HG02943 (cell line): Measurements from ENCODE around the gene DNPH1.

Source experiments
- ATAC-seq: cut with Tn5 transposase; IDR thresholded peaks from one replicate; pipeline ENCODE4 v1.9.1; 2021; ENCODE audit warnings: mild to moderate bottlenecking, low read depth, moderate library complexity; ENCODE audit not compliant: unreplicated experiment

Gene DNPH1

DNA sequence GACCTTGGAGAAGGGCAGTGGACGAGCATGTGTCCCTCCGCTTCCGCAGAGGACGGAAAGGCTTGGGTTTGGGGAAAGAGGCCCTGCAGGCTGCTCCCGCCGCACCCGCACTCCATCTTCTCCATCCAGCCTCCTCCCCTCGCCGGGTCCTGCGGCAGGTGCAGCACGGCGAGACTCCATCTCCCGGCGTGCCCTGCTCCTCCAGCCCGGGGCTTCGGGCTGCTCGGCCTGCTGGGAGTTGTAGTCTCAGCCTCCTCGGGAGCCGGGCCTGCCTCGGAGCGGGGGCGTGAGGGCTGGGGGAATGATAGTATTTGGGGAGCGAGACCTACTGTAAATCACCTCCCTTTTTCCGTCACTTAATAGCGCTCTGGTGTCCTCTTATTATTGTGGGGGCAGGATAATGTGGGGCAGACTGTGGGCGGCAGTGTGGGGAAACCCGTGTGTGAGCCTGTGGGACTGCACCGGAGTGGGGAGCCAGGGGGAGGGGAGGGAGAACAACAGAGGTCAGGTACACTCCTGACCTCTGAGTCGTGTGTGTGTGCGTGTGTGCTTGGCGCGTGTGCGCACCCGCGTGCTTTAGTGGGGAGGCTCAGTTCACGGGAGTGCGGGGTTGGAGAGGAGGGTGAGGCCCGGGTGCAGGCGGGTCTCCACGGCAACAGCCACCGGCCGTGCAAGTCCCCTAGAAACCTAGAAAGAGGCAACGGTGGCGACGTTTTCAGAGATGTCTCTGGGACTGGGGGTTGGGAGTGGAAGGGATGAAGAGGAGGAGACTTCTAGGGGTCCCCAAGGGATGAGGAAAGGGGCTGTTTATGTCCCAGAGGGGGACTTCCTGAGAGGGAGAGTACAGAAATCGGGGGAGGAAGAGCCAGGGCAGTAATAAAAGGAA, 18.1 kb upstream of the DNPH1 start:
- peak; percentile 75 for ATAC-seq

DNA sequence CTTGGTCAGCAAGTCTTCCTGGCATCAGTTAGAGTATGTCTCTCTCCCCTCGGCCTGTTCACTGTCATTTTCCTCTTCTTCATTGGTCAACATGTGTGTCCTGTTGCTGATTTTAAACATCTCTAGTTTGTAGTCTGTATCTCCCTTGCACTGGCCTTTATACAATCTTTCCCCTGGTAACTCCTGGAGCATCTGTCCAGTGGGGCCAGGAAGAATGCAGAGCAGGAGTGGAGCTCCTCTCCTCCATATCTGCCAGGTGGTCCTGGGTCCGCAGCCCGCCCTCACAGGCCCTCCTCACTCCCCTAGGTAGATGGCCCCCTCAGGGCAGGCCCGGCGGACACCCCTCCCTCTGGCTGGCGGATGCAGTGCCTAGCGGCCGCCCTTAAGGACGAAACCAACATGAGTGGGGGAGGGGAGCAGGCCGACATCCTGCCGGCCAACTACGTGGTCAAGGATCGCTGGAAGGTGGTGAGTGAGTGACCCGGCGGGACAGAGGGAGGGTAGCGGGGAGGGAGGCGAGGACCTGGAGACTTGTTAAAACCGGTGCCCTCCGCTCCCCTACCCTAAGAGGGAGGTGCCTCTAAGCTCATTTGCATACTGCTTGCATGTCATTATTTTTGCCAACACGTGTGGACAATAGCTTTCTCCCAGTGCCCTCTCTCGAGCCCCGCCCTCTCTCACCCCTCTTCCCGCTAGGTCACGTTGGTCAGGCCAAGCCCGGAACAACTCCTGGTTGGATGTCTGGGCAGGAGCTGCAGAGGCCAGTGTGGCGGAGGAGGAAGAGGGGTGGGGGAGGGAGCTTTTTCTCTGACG, 17.2 kb upstream of the DNPH1 start:
- ATAC-seq, result peak; percentile 45

DNA sequence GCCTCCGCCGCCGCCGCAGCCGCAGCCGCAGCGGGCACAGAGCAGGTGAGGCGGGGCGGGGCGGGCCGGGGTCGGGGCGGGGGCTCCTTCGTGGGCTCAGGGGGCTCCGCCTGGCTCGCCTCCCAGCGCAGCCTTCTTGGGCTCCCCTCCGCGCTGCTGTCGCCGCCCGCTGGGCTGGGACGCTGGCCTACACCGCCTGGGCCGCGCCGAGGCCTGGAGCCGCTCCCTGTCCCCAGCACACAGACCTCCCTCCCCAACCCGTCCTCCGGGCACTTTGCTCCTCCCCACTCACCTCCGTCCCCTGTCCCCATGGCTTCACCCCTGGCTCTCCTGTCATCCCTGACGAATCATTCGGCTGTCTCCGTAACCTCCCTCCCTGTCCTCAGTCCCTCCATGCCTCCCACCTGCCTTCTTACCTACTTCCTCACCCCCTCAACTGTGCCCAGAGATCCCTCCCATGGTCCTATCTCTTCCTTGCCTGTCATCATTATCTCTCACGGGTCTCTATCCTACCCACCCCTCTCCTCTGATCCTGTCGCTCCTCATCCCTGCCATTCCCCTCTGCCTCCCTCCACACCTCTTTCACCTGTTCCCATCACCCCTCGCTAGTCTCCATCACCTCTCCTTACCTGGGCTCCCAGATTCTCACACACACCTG, 14.5 kb upstream of the DNPH1 start:
- no peak for ATAC-seq

DNA sequence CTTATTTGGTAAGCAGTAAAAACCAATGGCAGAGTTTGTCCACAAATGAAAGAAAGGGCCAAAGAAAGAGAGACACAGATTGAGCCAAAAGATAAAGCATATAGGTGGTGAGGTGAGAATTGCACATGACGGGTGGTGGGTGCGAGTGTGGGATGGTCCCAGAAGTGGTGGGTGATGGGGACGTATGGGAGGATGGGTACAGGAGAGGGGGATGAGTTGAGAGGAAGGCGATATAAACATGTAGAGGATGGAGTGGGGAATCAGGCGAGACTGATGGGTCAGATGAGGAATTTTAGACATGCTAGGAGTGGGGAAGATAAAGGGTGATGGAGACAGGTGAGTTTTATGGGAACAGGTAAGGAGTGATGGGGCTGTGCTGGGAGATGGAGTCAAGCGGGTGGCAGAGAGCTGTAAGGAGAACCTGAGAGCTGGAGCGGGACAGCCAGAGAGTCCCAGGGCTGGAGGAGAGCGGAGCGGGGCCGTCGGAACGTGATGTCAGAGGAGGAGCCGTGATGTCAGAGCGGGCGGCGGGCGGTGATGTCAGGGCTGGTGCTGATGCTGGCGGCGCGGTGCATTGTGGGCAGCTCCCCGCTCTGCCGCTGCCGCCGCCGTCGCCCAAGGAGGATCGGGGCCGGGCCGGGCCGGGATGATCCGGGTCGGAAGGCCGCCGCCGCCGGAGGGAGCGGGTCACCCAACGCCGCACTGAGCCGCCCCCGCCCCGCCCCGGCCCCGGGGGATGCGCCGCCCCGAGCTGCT, 13.8 kb upstream of the DNPH1 start, which contains the start of gene TTBK1:
TTBK1 (plus strand) TSS at position 574 of the 756 bp plus-strand sequence. CDS start 3,180 bp downstream, outside the sequence.
- no peak for ATAC-seq

DNA sequence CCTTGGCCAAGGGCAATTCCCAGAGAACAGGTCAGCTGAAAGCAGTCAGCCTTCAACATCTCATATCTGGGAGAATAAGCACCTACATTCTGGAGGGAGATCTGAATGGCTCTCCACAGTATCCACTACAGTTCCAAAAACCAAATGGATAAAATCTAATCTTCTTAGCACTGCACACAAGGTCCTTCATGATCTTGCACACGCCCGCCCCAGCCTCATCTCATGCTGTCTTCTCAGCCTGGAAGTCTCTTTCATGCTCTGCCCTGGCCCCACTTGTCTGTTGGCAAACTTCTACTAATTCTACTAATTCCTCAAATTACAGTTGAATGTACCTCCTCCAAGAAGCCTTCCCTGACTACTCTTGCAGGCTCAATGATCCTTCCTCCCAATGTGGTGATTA, 12.2 kb upstream of the DNPH1 start:
- no peak for ATAC-seq

DNA sequence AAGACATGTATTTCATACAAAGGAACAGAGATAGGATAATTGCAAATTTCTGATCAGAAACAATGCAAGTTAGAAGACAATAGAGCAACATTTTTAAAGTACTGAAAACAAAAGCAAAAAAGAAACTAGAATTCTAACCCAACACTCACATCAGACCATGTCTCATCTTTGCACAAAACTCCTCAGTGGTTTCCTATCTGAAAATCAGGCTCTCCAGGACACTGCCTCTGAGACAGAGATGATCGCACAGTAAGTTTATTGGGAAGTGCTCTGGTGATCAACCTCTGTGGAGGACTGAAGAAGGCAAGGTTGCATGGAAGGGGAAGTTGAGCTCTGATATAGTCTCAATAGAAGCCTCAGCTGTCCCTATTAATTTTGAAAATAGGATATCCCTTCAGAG, 11.7 kb upstream of the DNPH1 start:
- ATAC-seq, result no peak

DNA sequence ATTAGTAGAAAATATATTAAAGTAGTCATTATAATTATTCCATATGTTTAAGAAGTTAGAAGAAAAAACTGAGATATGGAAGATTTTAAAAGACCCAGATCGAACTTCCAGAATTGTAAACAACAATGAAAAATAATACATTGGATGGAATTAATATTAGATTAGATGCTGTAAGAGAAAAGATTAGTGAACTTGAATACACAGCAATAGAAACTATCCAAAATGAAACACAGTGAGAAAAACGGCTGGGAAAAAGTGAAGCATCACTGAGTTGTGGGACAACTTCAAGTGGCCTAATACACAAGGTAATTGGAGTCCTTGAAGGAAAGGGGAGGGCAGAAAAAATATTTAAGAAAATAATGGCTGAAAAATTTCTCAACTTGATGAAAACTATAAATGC, 9.8 kb upstream of the DNPH1 start:
- ATAC-seq, result no peak

DNA sequence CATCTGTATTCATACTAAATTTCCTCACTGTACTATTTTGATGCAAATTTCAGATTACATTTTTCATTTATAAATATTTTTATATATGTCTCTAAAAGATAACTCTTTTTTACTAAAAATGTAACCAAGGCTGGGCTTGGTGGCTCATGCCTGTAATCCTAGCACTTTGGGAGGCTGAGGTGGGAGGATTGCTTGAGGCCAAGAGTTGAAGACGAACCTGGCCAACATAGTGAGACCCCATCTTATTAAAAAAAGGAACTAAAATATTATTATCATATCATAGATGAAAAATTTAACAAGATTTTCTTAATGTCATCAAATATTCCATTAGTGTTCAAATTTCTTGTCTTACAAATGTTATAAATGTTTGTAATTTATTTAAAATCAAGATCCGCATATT, 6.6 kb upstream of the DNPH1 start:
- ATAC-seq, result no peak

DNA sequence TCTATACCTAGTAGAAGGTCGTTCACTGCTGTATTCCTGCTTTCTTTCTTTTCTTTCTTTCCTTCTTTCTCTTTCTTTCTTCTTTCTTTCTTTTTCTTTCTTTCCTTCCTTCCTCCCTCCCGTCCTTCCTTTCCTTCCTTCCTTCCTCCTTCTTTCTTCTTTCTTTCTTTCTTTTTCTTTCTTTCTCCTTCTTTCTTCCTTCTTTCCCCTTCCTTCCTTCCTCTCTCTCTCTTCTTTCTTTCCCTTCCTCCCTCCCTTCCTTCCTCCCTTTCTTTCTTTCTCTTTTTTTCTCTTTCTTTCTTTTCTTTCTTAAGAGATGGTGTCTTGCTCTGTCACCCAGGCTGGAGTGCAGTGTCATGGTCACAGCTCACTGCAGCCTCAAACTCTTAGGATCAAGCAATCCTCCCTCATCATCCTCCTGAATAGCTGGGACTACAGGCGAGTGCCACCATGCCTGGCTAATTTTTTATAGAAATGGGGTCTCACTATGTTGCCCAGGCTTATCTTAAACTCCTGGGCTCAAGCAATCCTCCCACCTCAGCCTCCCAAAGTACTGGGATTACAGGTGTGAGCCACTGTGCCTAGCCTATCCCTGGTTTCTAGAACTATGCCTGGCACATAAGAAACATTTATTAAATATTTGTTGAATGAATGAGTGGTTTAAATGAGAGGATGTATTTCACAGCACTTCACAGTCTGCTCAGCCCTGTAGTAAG, 2.6 kb upstream of the DNPH1 start:
- no peak for ATAC-seq

DNA sequence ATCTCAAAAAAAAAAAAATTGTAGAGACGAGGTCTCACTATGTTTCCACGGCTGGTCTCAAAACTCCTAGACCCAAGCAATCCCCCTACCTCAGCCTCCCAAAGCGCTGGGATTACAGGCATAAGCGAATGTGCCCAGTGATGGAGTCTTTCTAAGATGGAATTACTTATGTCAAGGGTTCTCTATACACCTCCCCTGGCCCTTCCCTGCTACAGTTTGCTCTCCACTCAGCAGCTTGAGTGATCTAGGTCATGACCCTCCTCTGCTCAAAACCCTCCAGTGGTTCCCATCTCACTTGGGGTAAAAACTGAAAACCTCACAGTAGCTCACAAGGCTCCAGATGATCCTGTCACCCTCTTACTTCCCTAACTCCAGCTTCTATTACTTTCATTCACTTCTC, 1.8 kb upstream of the DNPH1 start:
- ATAC-seq, result no peak

DNA sequence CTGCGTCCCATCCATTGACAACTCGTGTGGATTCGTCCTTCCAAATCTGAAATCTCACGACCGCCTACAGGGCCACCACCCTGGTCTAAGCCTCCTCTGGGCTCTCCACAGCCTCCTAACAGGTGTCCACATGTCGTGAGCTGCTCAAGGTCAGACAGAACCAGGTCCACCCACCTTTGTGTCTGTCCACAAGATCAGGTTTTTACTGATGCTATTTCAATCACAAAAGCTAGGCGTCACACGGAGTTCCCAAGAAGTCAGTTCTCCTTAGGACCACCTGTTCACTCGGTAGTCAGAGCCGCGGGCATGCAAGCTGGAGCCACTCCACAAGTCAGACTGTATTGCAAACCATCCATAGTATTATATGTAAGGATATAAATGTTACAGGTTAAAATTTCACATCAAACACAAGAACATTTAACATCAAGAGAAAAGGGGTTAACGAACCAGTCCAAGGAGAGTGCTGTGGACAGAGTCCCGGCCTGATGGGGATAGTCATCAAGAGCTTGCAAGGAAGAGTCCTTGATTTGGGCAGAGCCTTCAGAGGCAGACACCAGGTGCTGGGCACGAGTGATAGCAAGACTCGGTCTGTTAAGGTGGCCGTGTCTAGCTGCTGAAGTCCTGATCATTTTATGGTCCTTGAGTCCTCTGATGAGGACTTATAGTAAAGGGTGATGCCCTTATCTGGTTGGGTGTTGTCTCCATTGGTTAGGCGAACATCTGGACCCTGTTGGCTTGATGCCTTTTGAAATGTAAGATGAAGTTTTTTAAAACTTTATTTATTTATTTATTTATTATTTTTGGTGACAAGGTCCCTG, 731 bp upstream of the DNPH1 start:
- no peak for ATAC-seq

DNA sequence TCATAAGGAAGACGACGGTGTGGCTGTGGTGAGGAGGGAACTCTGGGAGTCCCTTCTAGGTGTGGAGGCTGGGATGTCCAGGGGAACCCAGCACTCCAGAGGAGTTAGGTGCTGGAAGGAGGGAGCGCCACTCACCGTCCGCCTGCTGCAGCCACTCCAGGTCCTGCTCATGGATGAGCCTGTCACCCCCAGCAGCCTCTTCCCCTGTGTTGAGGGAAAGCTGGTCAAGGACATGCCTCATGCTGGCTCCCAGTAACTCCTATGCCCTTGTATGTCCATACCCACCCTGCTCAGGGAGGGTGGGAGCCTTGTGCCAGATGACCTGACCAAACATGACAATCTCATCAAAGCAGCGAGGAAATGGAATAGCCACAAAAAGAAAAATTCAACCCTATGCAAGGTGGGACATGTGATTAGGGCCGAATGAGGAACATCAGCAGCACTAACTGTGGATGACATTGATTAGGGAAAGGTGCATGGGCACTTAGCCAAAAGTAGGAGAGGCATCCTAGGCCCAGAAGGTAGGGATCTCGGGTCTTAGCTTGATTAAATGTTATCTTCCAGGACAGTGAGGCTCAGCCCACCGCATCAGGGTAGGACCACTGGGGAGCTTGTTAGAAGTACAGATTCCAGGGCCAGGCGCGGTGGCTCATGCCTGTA, 3.0 kb downstream of the DNPH1 start:
- no peak for ATAC-seq

DNA sequence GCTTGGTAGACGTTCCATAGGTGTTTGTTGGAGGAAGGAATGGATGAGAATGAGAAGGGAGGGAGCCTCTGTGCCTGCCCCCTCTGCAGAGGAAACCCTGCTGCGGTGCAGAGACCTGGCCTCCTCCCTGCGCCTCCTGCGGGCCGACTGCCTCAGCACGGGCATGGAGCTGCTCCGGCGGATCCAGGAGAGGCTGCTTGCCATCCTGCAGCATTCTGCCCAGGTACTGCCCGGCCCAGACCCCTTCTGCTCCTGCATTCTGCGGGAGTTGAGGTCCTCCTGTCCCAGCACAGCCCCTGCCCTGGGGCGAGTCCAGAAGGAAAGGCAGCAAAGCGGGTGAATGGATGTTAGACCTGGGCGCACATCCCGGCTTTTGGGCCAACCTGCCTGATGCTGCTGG, 6.1 kb downstream of the DNPH1 start:
- ATAC-seq, result no peak

DNA sequence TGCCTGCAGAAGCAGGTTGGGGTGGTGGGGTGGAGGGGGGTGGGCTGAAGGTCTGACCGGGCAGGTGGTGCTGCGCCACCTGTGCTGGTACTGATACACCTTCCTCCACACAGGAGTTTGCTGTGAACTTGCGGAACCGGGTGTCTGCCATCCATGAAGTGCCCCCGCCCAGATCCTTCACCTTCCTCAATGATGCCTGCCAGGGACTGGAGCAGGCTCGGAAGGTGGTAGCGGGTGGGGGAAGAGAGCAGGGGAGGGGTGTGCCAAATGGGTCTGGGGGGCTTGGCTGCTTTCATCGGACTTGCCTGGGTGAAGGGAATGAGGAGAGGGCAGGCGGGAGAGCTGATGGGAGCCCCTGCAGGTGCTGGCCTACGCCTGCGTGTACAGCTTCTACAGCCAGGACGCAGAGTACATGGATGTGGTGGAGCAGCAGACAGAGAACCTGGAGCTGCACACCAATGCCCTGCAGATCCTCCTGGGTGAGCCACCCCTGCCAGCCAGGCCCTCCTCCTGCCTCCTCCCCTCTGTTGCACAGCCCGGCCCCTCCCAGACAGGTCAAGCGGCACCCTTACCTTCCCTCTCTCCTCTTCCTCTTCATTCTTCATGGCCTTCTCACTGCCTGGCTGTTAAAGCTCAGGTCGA, 6.7 kb downstream of the DNPH1 start:
- no peak for ATAC-seq

DNA sequence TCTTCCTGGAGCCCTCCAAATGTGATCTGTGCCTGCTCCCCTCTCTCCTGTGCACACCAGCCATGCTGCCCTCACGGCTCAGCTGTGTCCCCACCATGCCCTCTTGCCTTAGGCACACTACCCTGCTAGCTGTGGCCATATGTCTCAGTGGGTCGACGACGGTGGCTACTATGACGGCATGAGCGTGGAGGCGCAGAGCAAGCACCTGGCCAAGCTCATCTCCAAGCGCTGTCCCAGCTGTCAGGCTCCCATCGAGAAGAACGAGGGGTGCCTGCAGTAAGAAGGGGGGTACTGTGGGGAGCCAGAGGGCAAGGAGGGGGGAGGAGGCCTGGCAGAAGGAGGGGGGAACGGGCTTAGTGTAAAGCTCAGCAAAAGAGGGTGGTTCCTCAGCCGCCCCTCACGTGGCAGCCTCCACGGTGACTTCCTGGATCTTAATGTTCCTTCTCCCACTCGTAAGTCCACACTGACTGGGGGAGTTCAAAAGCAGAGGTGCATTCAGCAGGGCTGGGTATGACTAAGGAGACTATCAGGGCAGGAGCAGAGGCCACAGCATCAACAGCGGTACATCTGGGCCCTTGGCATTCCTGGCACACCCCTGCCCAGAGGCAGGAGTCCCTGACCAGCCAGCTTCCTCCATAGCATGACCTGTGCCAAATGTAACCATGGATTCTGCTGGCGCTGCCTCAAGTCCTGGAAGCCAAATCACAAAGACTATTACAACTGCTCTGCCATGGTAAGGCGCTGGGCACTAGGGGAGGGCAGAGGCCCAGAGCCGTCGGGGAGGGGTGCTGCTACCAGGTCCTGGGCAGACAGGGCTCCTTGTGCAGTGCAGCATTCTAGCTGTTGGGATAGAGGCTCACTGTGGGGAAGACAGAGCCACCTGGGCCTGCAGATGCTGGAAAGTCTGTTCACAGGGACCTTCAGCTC, 8.0 kb downstream of the DNPH1 start:
- ATAC-seq, result no peak

DNA sequence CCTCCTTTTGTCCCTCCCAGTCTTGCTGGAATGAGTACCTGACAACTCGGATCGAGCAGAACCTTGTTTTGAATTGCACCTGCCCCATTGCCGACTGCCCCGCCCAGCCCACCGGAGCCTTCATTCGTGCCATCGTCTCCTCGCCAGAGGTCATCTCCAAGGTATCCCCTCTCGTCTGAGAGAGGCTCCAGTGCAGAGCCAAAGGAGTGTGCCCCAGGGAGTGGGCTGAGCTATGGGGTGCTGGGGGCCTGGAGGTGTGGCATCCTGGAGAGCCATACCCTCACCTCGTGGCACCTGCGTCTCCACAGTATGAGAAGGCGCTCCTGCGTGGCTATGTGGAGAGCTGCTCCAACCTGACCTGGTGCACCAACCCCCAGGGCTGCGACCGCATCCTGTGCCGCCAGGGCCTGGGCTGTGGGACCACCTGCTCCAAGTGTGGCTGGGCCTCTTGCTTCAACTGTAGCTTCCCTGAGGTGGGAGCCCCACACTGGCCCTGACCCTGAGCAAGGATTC, 8.8 kb downstream of the DNPH1 start:
- ATAC-seq, result no peak

DNA sequence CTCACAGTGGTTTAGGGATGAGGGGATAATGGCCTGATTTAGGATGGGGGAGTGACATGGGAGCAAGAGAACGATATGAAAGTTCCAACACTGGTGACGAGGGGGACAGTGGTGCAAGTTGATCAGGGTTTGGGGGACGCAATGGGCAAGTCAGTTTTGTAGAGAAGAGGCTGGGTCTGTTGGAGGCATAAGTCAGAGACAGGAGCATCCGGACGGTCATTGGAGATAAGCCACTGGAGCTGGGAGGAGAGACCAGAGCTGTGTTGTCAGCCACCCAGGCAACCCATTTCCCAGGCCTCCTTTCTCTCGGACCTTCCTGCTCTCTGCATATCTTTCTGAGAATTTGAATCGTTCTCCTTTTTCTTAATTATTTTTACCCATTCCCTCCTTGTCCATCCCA, 9.5 kb downstream of the DNPH1 start:
- ATAC-seq, result no peak
